Thyroid gland (tissue), 4 donors: ENCODE results near the gene CACNA1D. TPM values are rescaled to one million over a fixed set of nuclear protein-coding genes. Genes with fewer than 3 reads are reported as not detected.
A peak's percentile ranks its signal among the peaks of the same experiment; 100 is the strongest.

ENCODE experiments used
- DNase-seq, 2 donors: peaks; one replicate each; pipeline ENCODE4 v3.0.0-alpha.2; 2019
- H3K27ac ChIP-seq, 3 donors: fragments of 200-600 bp; sonication (generic); 1 replicate in 2 of 3; 2 replicates in 1 of 3; pipeline ENCODE4 v1.5.1; 2016 to 2019; ENCODE audit warnings: mild to moderate bottlenecking in 1 of 3, moderate library complexity in 1 of 3
- H3K27me3 ChIP-seq: fragments of 200-600 bp; sonication (generic); one replicate; pipeline ENCODE4 v1.5.1; 2019
- H3K36me3 ChIP-seq, 2 donors: fragments of 200-600 bp; sonication (generic); one replicate each; pipeline ENCODE4 v1.5.1; 2016 to 2019
- H3K4me1 ChIP-seq, 2 donors: fragments of 200-600 bp; sonication (generic); one replicate each; pipeline ENCODE4 v1.5.1; 2017 to 2019
- H3K4me3 ChIP-seq, 3 donors: fragments of 200-600 bp; sonication (generic); replicated peaks in 1 of 3; 1 replicate in 2 of 3; 2 replicates in 1 of 3; pipeline ENCODE4 v1.5.1; 2016; ENCODE audit warnings: mild to moderate bottlenecking in 1 of 3
- H3K9me3 ChIP-seq: fragments of 200-600 bp; sonication (generic); one replicate; pipeline ENCODE4 v1.5.1; 2017
- CTCF ChIP-seq, 6 experiments: fragments of 200-600 bp in 3 of 6; fragments of 450-650 bp in 3 of 6; sonication (generic) in 3 of 6; IDR thresholded peaks; one replicate each; pipeline ENCODE4 v1.5.1; 2016 to 2019; ENCODE audit warnings: antibody characterized with exemption in 6 of 6, mild to moderate bottlenecking in 2 of 6, inconsistent platforms in 1 of 6, moderate library complexity in 1 of 6
- POLR2A ChIP-seq, 2 donors: fragments of 450-650 bp; IDR thresholded peaks; one replicate each; pipeline ENCODE4 v1.6.1; 2017; ENCODE audit warnings: antibody characterized with exemption in 2 of 2, mild to moderate bottlenecking in 2 of 2, moderate library complexity in 1 of 2
- WGBS, 2 donors: methylation state at CpG; one replicate each; pipeline ENCODE4 v1.1.5; 2017; 5-methylcytosine and 5-hydroxymethylcytosine counted together
- intact Hi-C: fragments of 100-400 bp; cut with DNase I; formaldehyde crosslinking; loops from one replicate; pipeline ENCODE4 v1.15.1; 2023
- total RNA-seq, 4 donors: library from RNA; depleted of rRNA; stranded (reverse); fragments of >200 nt; gene quantifications; one replicate each; pipeline ENCODE4 v1.2.3, GENCODE V29; 2016

CACNA1D gene
- total RNA-seq, 4 donors from 2014 or later, result 7.1 to 46.1 (median 27.3) TPM

DNA sequence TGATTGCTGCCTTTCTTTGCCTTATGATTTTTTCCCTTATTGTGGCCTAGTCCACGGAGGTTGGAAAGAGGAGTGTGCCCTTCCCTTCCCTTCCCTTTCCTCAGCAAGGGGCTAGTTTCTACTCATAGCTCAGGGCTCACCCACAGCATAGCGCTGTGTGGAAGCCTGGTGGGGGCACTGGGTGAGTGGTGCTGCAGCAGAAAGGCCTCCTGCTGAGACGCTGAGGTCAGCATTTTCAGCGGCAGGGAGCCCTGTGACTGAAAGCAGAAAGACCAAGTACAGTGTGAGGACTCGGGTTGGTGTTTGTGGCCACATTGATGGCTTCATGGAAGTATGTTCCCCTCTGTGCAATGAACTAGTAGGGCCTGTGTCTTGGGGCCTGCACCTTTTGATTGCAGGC is 21.9 kb downstream of the CACNA1D start:
- peak overlapping the region in 1 of 3 donors; percentile 42 for H3K27ac ChIP-seq
- peak; percentile 66 to 72 for DNase-seq
- TF ChIP-seq POLR2A (IDR thresholded peaks at IDR 0.05) (no peak), CTCF (IDR thresholded peaks at IDR 0.05) (peak in 1 of 6 experiments; percentile 24)
- H3K4me1 ChIP-seq, result peaks cover 14 to 22% of the 10 kb centered on the region in 2 donors
- no peaks in the 10 kb centered on the region for H3K27me3 ChIP-seq
- H3K4me3 ChIP-seq, result no peak overlapping the region
- H3K36me3 ChIP-seq, result no peaks in the 10 kb centered on the region
- intact Hi-C loops, result no loop called here
- WGBS, 2 donors, result 18 to 39% methylated on average over 5 of the region's 5 CpGs
- no peaks in the 10 kb centered on the region for H3K9me3 ChIP-seq

DNA sequence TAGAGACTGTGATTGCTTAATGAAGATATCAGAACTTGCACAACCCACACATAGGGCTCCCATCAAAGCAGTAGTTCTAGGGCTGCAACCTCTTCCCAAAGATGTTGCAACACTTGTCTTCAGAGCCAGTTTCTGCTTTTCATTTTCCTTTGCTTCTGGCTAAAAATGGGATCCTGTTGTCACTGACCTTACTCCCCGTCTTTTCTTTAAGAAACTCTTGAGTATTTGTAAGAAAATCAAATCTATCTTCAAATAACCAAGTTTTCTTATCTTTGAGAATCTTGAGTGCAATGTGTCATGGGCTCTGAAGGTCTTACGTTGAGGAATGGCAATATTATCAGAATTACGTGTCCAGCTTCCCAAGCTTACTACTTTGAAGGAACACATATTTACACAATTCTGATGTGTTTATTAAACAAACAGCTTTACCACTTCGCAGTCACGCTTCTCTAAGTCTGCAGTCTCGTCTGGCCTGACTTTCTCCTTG is 24.1 kb downstream of the CACNA1D start:
- H3K4me1 ChIP-seq, result peaks cover 20 to 38% of the 10 kb centered on the region in 2 donors
- TF ChIP-seq POLR2A (IDR thresholded peaks at IDR 0.05) (no peak), CTCF (IDR thresholded peaks at IDR 0.05) (no peak)
- peak overlapping the region in 1 of 3 donors; percentile 8 for H3K27ac ChIP-seq
- H3K4me3 ChIP-seq, result no peak overlapping the region
- no peak for DNase-seq
- 41 to 47% methylated on average over 6 of the region's 6 CpGs for WGBS, 2 donors
- no peaks in the 10 kb centered on the region for H3K9me3 ChIP-seq
- no peaks in the 10 kb centered on the region for H3K36me3 ChIP-seq
- no peaks in the 10 kb centered on the region for H3K27me3 ChIP-seq
- intact Hi-C loops, result no loop called here

- Histone ChIP-seq H3K9me3 (no peaks in the 10 kb centered on the region), H3K4me1 (peaks cover 27 to 45% of the 10 kb centered on the region in 2 donors), H3K27ac (no peak overlapping the region), H3K36me3 (no peaks in the 10 kb centered on the region), H3K27me3 (no peaks in the 10 kb centered on the region), H3K4me3 (no peak overlapping the region)
- intact Hi-C loops, result no loop called here
- WGBS, 2 donors, result 59 to 66% methylated on average over 6 of the region's 6 CpGs
- TF ChIP-seq CTCF (IDR thresholded peaks at IDR 0.05), result no peak
- no peak for TF ChIP-seq POLR2A (IDR thresholded peaks at IDR 0.05)
- DNase-seq, result no peak
Observed at GRCh38 chr3:53519065-53519709, 24.8 kb downstream of the CACNA1D start.

GRCh38 chr3:53523346-53523745 is 28.9 kb downstream of the CACNA1D start:
- H3K4me1 ChIP-seq, result peaks cover 35 to 50% of the 10 kb centered on the region in 2 donors

More at GRCh38 chr3:53523346-53523745, 28.9 kb downstream of the CACNA1D start:
- Histone ChIP-seq H3K4me3 (no peak overlapping the region), H3K36me3 (no peaks in the 10 kb centered on the region), H3K9me3 (no peaks in the 10 kb centered on the region), H3K27me3 (no peaks in the 10 kb centered on the region), H3K27ac (peak overlapping the region; percentile 77 to 89 (median 86))
- TF ChIP-seq POLR2A (IDR thresholded peaks at IDR 0.05) (no peak), CTCF (IDR thresholded peaks at IDR 0.05) (no peak)
- intact Hi-C loops, result no loop called here
- 25 to 36% methylated on average over 3 of the region's 3 CpGs for WGBS, 2 donors
- DNase-seq, result peak; percentile 89 to 92
